ENCODE data around the gene TENT4A.

DNA sequence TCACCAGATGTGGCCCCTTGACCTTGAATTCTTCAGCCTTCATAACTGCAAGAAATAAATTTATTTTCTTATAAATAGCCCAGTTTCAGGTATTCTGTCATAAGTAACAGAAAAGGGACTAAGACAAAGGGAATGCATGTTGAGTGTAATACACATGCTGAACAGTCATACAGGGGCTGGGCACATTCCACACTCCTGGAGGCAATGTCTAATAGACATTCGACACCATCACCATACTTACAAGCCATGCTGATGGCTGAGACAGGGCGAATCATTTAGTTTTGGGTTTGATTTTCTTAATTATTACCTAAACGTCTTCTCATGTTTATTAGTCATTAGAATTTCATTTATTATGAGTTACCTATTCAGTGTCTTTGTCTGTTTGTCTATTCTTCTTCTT lies 68.5 kb downstream of the TENT4A start:
- TF ChIP-seq, protein P1, sequence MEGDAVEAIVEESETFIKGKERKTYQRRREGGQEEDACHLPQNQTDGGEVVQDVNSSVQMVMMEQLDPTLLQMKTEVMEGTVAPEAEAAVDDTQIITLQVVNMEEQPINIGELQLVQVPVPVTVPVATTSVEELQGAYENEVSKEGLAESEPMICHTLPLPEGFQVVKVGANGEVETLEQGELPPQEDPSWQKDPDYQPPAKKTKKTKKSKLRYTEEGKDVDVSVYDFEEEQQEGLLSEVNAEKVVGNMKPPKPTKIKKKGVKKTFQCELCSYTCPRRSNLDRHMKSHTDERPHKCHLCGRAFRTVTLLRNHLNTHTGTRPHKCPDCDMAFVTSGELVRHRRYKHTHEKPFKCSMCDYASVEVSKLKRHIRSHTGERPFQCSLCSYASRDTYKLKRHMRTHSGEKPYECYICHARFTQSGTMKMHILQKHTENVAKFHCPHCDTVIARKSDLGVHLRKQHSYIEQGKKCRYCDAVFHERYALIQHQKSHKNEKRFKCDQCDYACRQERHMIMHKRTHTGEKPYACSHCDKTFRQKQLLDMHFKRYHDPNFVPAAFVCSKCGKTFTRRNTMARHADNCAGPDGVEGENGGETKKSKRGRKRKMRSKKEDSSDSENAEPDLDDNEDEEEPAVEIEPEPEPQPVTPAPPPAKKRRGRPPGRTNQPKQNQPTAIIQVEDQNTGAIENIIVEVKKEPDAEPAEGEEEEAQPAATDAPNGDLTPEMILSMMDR (IDR thresholded peaks at IDR 0.05; ENCODE audit: low read depth, low read length) = no peak
- no peak for TF ChIP-seq EZH2phosphoT487 (IDR thresholded peaks at IDR 0.05; ENCODE audit: low read depth)
